ENCODE measurements around the gene GREM2. TPM values are rescaled to one million over a fixed set of nuclear protein-coding genes. Genes with fewer than 3 reads are reported as not detected.

GREM2 gene
- total RNA-seq, 2 experiments from 2014 or later = 0.16 to 0.28 TPM

GRCh38 chr1:240597153-240597745, 14.7 kb downstream of the GREM2 start:
- Mint-ChIP-seq H3K4me3 (no peak overlapping the region), H3K36me3 (ENCODE audit: low read depth) (no peaks in the 10 kb centered on the region), H3K9me3 (peaks cover 4% of the 10 kb centered on the region), H3K4me1 (ENCODE audit: low read depth) (no peaks in the 10 kb centered on the region), H3K27ac (no peak overlapping the region), H3K27me3 (no peaks in the 10 kb centered on the region)
- no peak for TF ChIP-seq CTCF (IDR thresholded peaks at IDR 0.05)
- POLR2A ChIA-PET = no interaction called here
- Histone ChIP-seq H3K4me3 (ENCODE audit: low read length) (no peak overlapping the region), H3K9me3 (ENCODE audit: control insufficient read depth in 1 of 2, insufficient read depth in 1 of 2, low read length in 2 of 2) (peaks cover 0 to 4% of the 10 kb centered on the region in 2 experiments), H3K36me3 (ENCODE audit: insufficient read depth, low read length) (no peaks in the 10 kb centered on the region), H3K27ac (ENCODE audit: low read depth in 1 of 2, low read length in 2 of 2) (no peak overlapping the region), H3K27me3 (ENCODE audit: control insufficient read depth in 1 of 2, insufficient read depth in 2 of 2, low read length in 2 of 2) (no peaks in the 10 kb centered on the region), H3K4me1 (ENCODE audit: insufficient read depth, low read length) (peaks cover 4% of the 10 kb centered on the region)
- DNase-seq (no peak), ATAC-seq (ENCODE audit: poor library complexity) (no peak)
- intact Hi-C loops (cut with DNase I, micrococcal nuclease) = no loop called here
- CTCF ChIA-PET = no interaction called here

- no peaks in the 10 kb centered on the region for H3K27me3 ChIP-seq (ENCODE audit: control insufficient read depth in 1 of 2, insufficient read depth in 2 of 2, low read length in 2 of 2)
- Mint-ChIP-seq H3K4me3 (no peak overlapping the region), H3K27ac (no peak overlapping the region), H3K36me3 (ENCODE audit: low read depth) (no peaks in the 10 kb centered on the region), H3K9me3 (peaks cover 4% of the 10 kb centered on the region), H3K4me1 (ENCODE audit: low read depth) (no peaks in the 10 kb centered on the region), H3K27me3 (no peaks in the 10 kb centered on the region)
- ChIA-PET CTCF (no interaction called here), POLR2A (no interaction called here)
- H3K36me3 ChIP-seq (ENCODE audit: insufficient read depth, low read length) = no peaks in the 10 kb centered on the region
- H3K27ac ChIP-seq (ENCODE audit: low read depth in 1 of 2, low read length in 2 of 2) = no peak overlapping the region
- intact Hi-C loops (cut with DNase I, micrococcal nuclease) = no loop called here
- no peak overlapping the region for H3K4me3 ChIP-seq (ENCODE audit: low read length)
- DNase-seq (no peak), ATAC-seq (ENCODE audit: poor library complexity) (no peak)
- peaks cover 0 to 4% of the 10 kb centered on the region in 2 experiments for H3K9me3 ChIP-seq (ENCODE audit: control insufficient read depth in 1 of 2, insufficient read depth in 1 of 2, low read length in 2 of 2)
- peaks cover 4% of the 10 kb centered on the region for H3K4me1 ChIP-seq (ENCODE audit: insufficient read depth, low read length)
- TF ChIP-seq CTCF (IDR thresholded peaks at IDR 0.05) = no peak
Measured at GRCh38 chr1:240595476-240595875, 16.5 kb downstream of the GREM2 start.

- Mint-ChIP-seq H3K9me3 (peaks cover 4% of the 10 kb centered on the region), H3K27me3 (no peaks in the 10 kb centered on the region), H3K4me1 (ENCODE audit: low read depth) (no peaks in the 10 kb centered on the region), H3K36me3 (ENCODE audit: low read depth) (no peaks in the 10 kb centered on the region), H3K4me3 (no peak overlapping the region), H3K27ac (no peak overlapping the region)
- no peak for TF ChIP-seq CTCF (IDR thresholded peaks at IDR 0.05)
- intact Hi-C loops (cut with DNase I, micrococcal nuclease) = no loop called here
- ChIA-PET CTCF (no interaction called here), POLR2A (no interaction called here)
- Histone ChIP-seq H3K27ac (ENCODE audit: low read depth in 1 of 2, low read length in 2 of 2) (no peak overlapping the region), H3K27me3 (ENCODE audit: control insufficient read depth in 1 of 2, insufficient read depth in 2 of 2, low read length in 2 of 2) (no peaks in the 10 kb centered on the region), H3K9me3 (ENCODE audit: control insufficient read depth in 1 of 2, insufficient read depth in 1 of 2, low read length in 2 of 2) (peaks cover 0 to 7% of the 10 kb centered on the region in 2 experiments), H3K4me3 (ENCODE audit: low read length) (no peak overlapping the region), H3K36me3 (ENCODE audit: insufficient read depth, low read length) (no peaks in the 10 kb centered on the region), H3K4me1 (ENCODE audit: insufficient read depth, low read length) (peaks cover 4% of the 10 kb centered on the region)
- no peak for ATAC-seq (ENCODE audit: poor library complexity)
- DNase-seq = no peak
Measured at GRCh38 chr1:240591564-240591963, 20.4 kb downstream of the GREM2 start.
